ENCODE data around the gene HJV. TPM values are rescaled to one million over a fixed set of nuclear protein-coding genes. Genes with fewer than 3 reads are reported as not detected.

The HJV gene
- total RNA-seq, 1 donor from 2014 or later: not detected

DNA sequence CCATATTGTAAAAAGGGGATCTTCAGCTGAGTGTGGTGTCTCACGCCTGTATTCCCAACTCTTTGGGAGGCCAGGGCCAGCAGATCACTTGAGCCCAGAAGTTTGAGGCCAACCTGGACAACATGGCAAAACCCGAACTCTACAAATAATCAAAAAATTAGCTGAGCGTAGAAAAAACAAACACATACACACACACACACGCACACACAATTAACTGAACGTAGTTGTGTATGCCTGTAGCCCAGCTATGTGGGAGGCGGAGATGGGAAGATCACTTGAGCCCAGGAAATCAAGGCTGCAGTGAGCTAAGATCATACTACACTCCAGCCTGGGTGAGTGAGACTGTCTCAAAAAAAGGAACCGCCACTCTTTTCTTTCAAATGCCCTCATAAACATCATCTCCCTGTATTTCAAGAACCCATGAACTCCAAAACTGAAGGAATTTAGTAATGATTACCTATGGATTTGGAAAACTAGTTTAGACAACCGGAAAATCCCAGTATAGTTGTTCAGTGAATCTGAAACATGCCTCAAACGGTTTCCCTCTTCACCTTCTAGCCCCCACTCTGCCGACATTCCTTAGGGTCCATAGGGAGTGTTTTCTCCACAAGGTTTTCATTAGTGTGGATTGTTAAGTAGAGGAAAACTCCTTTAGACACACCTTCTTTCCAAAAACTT lies 29.7 kb downstream of the HJV start:
- peaks cover 28% of the 10 kb centered on the region for H3K79me2 ChIP-seq (ENCODE audit: insufficient read depth, low read length)
- peak overlapping the region; percentile 48 for H3K27ac Mint-ChIP-seq (ENCODE audit: unreplicated experiment)
- no peaks in the 10 kb centered on the region for H3K27me3 ChIP-seq (ENCODE audit: insufficient read depth, low read length)
- peaks cover 30% of the 10 kb centered on the region for H3K36me3 Mint-ChIP-seq (ENCODE audit: low read depth, unreplicated experiment)
- no peak overlapping the region for H3K4me3 ChIP-seq (ENCODE audit: insufficient read depth, low read depth, low read length)
- H3K9ac ChIP-seq (ENCODE audit: low read length): no peak overlapping the region
- H3K4me1 Mint-ChIP-seq (ENCODE audit: low read depth, unreplicated experiment): peaks cover 8% of the 10 kb centered on the region
- TF ChIP-seq EZH2 (IDR thresholded peaks at IDR 0.05; ENCODE audit: insufficient read depth, low read length): no peak
- no peak for TF ChIP-seq CTCF (IDR thresholded peaks at IDR 0.05; ENCODE audit: insufficient read depth, low read depth, low read length)
- peaks cover 27% of the 10 kb centered on the region for H4K20me1 ChIP-seq (ENCODE audit: insufficient read depth, low read length)
- H2AFZ ChIP-seq (ENCODE audit: low read depth, low read length): no peak overlapping the region
- no peaks in the 10 kb centered on the region for H3K9me3 ChIP-seq (ENCODE audit: insufficient read depth, low read depth, low read length)
- no peak overlapping the region for H3K4me2 ChIP-seq (ENCODE audit: low read length)
- peaks cover 15% of the 10 kb centered on the region for H3K4me1 ChIP-seq (ENCODE audit: insufficient read depth, low read length)
- H3K27me3 Mint-ChIP-seq (ENCODE audit: low read depth, unreplicated experiment): no peaks in the 10 kb centered on the region
- peaks cover 23% of the 10 kb centered on the region for H3K36me3 ChIP-seq (ENCODE audit: insufficient read depth, low read length)
- no peaks in the 10 kb centered on the region for H3K9me3 Mint-ChIP-seq (ENCODE audit: unreplicated experiment)
- FAIRE-seq (no peak), DNase-seq (ENCODE audit: low read depth) (no peak)
- H3K27ac ChIP-seq (ENCODE audit: low read depth, low read length): no peak overlapping the region
- H3K4me3 Mint-ChIP-seq (ENCODE audit: unreplicated experiment): peak overlapping the region; percentile 100

DNA sequence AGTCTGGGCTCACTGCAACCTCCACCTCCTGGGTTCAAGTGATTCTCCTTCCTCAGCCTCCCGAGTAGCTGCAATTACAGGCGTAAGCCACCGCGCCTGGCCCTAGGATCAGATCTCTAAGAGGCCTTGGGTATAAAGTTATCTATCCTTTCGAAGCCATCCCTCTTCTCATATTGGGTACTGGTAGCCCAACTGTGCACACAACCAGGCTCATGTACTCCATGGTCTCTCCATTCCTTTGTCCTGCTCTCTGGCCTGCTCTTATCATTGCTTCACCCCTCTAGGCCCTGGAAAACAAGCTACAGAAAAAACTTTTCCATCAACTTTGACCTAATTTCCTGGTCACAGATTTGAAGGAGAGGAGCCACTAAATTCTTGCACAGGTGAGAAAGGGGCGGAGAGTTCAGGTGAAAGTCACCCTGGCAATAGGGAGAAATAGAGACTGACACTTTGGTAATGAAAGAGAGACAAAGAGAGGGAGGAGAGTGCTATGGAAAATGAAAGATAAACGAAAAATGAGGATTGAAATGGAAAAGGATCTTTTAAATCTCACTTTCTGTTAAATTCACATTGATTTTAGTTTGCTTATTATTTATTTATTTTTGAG lies 31.2 kb downstream of the HJV start:
- H3K4me1 ChIP-seq (ENCODE audit: insufficient read depth, low read length): peaks cover 20% of the 10 kb centered on the region
- H3K4me3 Mint-ChIP-seq (ENCODE audit: unreplicated experiment): peak overlapping the region; percentile 100

More for the DNA sequence above, 31.2 kb downstream of the HJV start:
- Histone ChIP-seq H3K79me2 (ENCODE audit: insufficient read depth, low read length) (peaks cover 18% of the 10 kb centered on the region), H3K9ac (ENCODE audit: low read length) (no peak overlapping the region), H3K36me3 (ENCODE audit: insufficient read depth, low read length) (peaks cover 23% of the 10 kb centered on the region), H3K27ac (ENCODE audit: low read depth, low read length) (no peak overlapping the region), H3K9me3 (ENCODE audit: insufficient read depth, low read depth, low read length) (no peaks in the 10 kb centered on the region), H3K27me3 (ENCODE audit: insufficient read depth, low read length) (no peaks in the 10 kb centered on the region), H3K4me3 (ENCODE audit: insufficient read depth, low read depth, low read length) (no peak overlapping the region), H4K20me1 (ENCODE audit: insufficient read depth, low read length) (peaks cover 26% of the 10 kb centered on the region), H3K4me2 (ENCODE audit: low read length) (no peak overlapping the region), H2AFZ (ENCODE audit: low read depth, low read length) (no peak overlapping the region)
- Mint-ChIP-seq H3K9me3 (ENCODE audit: unreplicated experiment) (no peaks in the 10 kb centered on the region), H3K4me1 (ENCODE audit: low read depth, unreplicated experiment) (peaks cover 17% of the 10 kb centered on the region), H3K27me3 (ENCODE audit: low read depth, unreplicated experiment) (no peaks in the 10 kb centered on the region), H3K36me3 (ENCODE audit: low read depth, unreplicated experiment) (peaks cover 30% of the 10 kb centered on the region), H3K27ac (ENCODE audit: unreplicated experiment) (no peak overlapping the region)
- no peak for FAIRE-seq
- DNase-seq (ENCODE audit: low read depth): no peak
- TF ChIP-seq EZH2 (IDR thresholded peaks at IDR 0.05; ENCODE audit: insufficient read depth, low read length) (no peak), CTCF (IDR thresholded peaks at IDR 0.05; ENCODE audit: insufficient read depth, low read depth, low read length) (no peak)

Data from astrocyte (in vitro differentiated cells and primary cell).